ENCODE data around the gene DOCK10. TPM values are rescaled to one million over a fixed set of nuclear protein-coding genes. Genes with fewer than 3 reads are reported as not detected.

Gene DOCK10
- total RNA-seq, 4 donors from 2014 or later, result 3.8 to 33.2 (median 12.3) TPM

DNA sequence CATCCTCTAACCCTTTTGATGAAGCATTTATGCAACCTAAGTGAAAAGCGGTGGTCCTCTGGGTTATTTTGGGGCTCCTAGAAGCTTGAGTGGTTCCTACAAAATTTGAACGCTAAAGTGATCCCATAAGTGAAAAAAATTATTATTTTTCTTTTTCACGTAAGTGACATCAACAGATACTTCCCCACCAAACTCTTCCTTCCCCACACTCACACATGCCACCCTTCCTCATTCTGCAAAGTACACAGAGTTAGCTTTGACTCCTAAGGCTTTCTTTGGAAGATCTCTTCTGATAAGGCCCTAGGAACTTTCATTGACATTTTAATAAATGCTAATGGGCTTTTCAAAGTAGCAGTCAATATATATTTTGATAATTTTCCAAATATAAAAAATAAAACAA is 109.7 kb downstream of the DOCK10 start:
- Histone ChIP-seq H3K4me1 (peaks cover 0 to 2% of the 10 kb centered on the region in 2 donors), H3K9me3 (no peaks in the 10 kb centered on the region), H3K27ac (no peak overlapping the region), H3K4me3 (no peak overlapping the region), H3K36me3 (no peaks in the 10 kb centered on the region), H3K27me3 (no peaks in the 10 kb centered on the region)
- TF ChIP-seq POLR2A (IDR thresholded peaks at IDR 0.05) (no peak), CTCF (IDR thresholded peaks at IDR 0.05) (no peak)
- intact Hi-C loops (cut with DNase I; ENCODE audit: low total_unique reads), result no loop called here
- no peak for DNase-seq

DNA sequence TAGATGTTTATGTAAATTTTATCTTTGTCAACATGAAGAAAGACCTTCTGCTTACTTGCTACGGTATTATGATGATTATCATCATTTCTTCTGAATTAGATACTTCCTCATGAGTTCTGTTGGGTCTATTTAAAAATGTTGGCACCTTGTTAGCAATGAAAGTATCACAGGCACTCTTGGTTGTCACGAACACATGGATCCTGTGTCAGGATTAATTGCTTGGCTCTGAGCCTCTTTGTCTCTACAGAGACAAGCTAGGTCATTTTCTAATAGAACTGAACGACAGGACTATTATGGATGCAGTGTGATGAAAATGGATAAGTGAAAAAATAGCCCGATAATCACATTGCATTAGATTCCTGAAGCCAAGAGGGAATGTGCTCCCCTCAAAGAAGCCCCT is 110.3 kb downstream of the DOCK10 start:
- TF ChIP-seq CTCF (IDR thresholded peaks at IDR 0.05) (no peak), POLR2A (IDR thresholded peaks at IDR 0.05) (no peak)
- Histone ChIP-seq H3K36me3 (no peaks in the 10 kb centered on the region), H3K4me1 (peaks cover 0 to 2% of the 10 kb centered on the region in 2 donors), H3K27ac (no peak overlapping the region), H3K27me3 (no peaks in the 10 kb centered on the region), H3K9me3 (no peaks in the 10 kb centered on the region), H3K4me3 (no peak overlapping the region)
- intact Hi-C loops (cut with DNase I; ENCODE audit: low total_unique reads), result no loop called here
- no peak for DNase-seq

DNA sequence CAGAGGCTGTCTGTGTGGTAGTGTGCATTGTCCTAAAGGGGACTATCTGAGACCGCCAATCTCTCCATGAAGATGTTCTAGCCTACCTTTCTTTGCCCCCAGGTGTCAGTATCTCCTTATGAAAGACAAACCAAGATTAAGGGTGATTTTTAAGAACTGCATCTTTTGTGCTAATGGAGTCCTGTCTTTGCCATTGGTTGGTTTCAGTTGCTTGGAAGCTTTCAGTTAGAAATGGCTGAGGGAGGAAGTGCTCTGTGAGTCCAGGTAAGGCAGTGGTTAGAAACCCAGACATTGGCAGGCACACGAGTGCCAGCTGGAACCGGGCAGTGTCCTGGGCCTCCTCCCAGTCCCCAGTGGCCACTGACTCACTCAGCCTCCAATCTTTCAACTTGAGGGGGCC is 111.3 kb downstream of the DOCK10 start:
- intact Hi-C loops (cut with DNase I; ENCODE audit: low total_unique reads), result no loop called here
- Histone ChIP-seq H3K27me3 (no peaks in the 10 kb centered on the region), H3K36me3 (no peaks in the 10 kb centered on the region), H3K4me3 (no peak overlapping the region), H3K27ac (no peak overlapping the region), H3K9me3 (no peaks in the 10 kb centered on the region), H3K4me1 (peaks cover 0 to 2% of the 10 kb centered on the region in 2 donors)
- TF ChIP-seq CTCF (IDR thresholded peaks at IDR 0.05), result no peak
- no peak for TF ChIP-seq POLR2A (IDR thresholded peaks at IDR 0.05)
- no peak for DNase-seq

- DNase-seq, result no peak
- no peaks in the 10 kb centered on the region for H3K36me3 ChIP-seq
- intact Hi-C loops (cut with DNase I; ENCODE audit: low total_unique reads), result no loop called here
- peaks cover 0 to 2% of the 10 kb centered on the region in 2 donors for H3K4me1 ChIP-seq
- no peak for TF ChIP-seq CTCF (IDR thresholded peaks at IDR 0.05)
- TF ChIP-seq POLR2A (IDR thresholded peaks at IDR 0.05), result no peak
- H3K9me3 ChIP-seq, result no peaks in the 10 kb centered on the region
- H3K27me3 ChIP-seq, result no peaks in the 10 kb centered on the region
- H3K27ac ChIP-seq, result no peak overlapping the region
- H3K4me3 ChIP-seq, result no peak overlapping the region
Observed at GRCh38 chr2:224930124-224930523, 112.1 kb downstream of the DOCK10 start.

- TF ChIP-seq CTCF (IDR thresholded peaks at IDR 0.05) (no peak), POLR2A (IDR thresholded peaks at IDR 0.05) (no peak)
- Histone ChIP-seq H3K4me3 (no peak overlapping the region), H3K9me3 (no peaks in the 10 kb centered on the region), H3K27ac (no peak overlapping the region), H3K36me3 (no peaks in the 10 kb centered on the region), H3K27me3 (no peaks in the 10 kb centered on the region), H3K4me1 (peaks cover 0 to under 1% of the 10 kb centered on the region in 2 donors)
- no peak for DNase-seq
- intact Hi-C loops (cut with DNase I; ENCODE audit: low total_unique reads), result no loop called here
Observed at GRCh38 chr2:224929512-224929911, 112.8 kb downstream of the DOCK10 start.

All from uterus (tissue), 4 donors.